ENCODE results near the gene TRIM47. TPM values are rescaled to one million over a fixed set of nuclear protein-coding genes. Genes with fewer than 3 reads are reported as not detected.

TRIM47 gene
- total RNA-seq, 2 donors from 2014 or later: 4.5 to 9.4 TPM

DNA sequence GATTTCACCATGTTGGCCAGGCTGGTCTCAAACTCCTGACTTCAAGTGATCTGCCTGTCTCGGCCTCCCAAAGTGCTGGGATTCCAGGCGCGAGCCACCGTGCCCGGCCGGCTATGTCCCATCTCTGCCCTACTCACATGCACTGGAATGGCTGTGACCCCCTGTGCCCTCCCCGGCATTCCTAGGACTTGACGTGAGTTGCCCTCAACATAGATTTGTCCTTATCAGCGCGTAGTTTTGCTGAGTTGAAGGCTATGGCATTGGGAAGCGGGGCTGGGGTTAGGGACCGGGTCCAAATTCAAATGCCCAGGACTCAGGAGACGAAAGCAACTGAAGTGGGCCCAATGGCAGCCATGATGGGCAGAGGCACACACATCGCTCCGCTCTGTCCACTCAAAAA, 40.0 kb downstream of the TRIM47 start:
- DNase-seq: no peak
- Mint-ChIP-seq H3K4me3 (no peak overlapping the region), H3K36me3 (ENCODE audit: low read depth) (peaks cover 2% of the 10 kb centered on the region), H3K27ac (peak overlapping the region; percentile 56), H3K27me3 (no peaks in the 10 kb centered on the region), H3K4me1 (peaks cover 9% of the 10 kb centered on the region)
- H3K9me3 ChIP-seq (ENCODE audit: control insufficient read depth, low read length, poor library complexity, severe bottlenecking): no peaks in the 10 kb centered on the region
- ATAC-seq: no peak

DNA sequence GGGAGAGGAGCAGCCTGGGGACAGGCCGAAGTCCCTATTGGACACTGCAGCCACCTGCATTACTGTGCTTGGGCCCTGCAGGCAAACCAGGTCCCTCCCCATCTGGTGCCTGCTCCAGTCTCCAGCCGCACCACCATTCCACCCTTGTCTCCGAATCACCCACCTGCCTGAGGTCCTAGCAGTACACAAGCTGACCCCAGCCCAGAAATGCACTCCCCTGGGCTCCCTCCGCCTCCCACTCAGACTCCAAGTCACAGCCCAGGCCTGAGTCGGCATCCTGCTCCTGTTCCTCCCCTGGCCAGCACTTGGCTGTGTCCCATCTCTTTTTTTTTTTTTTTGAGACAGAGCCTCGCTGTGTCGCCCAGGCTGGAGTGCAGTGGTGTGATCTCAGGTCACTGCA, 40.5 kb downstream of the TRIM47 start:
- Mint-ChIP-seq H3K36me3 (ENCODE audit: low read depth) (no peaks in the 10 kb centered on the region), H3K4me1 (peaks cover 15% of the 10 kb centered on the region)
- no peak for ATAC-seq

DNA sequence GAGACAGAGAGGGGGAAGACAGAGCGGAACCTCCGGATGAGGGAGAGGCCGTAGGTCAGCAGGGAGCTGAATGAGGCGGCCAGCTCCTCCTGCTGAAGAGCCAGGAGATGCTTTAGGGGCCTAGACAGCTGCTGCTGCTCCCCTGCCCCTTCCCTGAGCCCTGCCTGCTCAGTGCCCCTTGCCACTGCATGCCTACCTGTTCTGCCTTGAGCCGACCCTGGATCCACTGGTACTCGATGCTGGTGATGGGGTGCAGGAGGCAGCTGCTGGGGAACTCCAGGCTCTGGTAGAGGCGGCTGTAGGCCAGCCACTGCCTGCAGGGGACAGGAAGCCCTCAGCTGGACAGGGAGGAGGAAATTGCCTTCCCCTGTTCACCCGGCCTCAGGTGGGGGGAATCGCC, 41.8 kb downstream of the TRIM47 start:
- Mint-ChIP-seq H3K27me3 (no peaks in the 10 kb centered on the region), H3K4me3 (no peak overlapping the region), H3K27ac (peak overlapping the region; percentile 9), H3K36me3 (ENCODE audit: low read depth) (peaks cover 2% of the 10 kb centered on the region), H3K4me1 (peaks cover 19% of the 10 kb centered on the region)
- DNase-seq (no peak), ATAC-seq (no peak)
- H3K9me3 ChIP-seq (ENCODE audit: control insufficient read depth, low read length, poor library complexity, severe bottlenecking): no peaks in the 10 kb centered on the region

More for the DNA sequence above, 40.5 kb downstream of the TRIM47 start:
- no peaks in the 10 kb centered on the region for H3K9me3 ChIP-seq (ENCODE audit: control insufficient read depth, low read length, poor library complexity, severe bottlenecking)
- Mint-ChIP-seq H3K27me3 (no peaks in the 10 kb centered on the region), H3K4me3 (no peak overlapping the region), H3K27ac (no peak overlapping the region)
- DNase-seq: no peak

DNA sequence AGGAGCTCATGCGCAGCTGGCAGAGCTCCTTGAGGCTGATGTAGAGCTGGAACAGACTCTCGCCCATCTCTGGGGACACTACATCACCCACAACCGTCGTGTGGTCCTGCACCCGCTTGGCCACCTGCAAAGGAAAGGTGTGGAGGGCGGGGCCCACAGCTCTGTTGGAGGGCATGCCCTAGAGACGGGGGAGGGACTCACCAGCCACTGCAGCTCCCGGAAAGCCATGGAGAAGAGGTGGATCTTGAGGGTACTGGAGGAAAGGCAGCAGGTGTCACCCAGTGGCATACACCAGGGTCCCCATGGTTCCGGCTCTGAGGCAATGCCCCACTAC, 42.8 kb downstream of the TRIM47 start:
- Mint-ChIP-seq H3K27me3 (no peaks in the 10 kb centered on the region), H3K36me3 (ENCODE audit: low read depth) (peaks cover 2% of the 10 kb centered on the region), H3K4me3 (no peak overlapping the region), H3K27ac (peak overlapping the region; percentile 62), H3K4me1 (peaks cover 19% of the 10 kb centered on the region)
- DNase-seq: no peak
- no peak for ATAC-seq
- no peaks in the 10 kb centered on the region for H3K9me3 ChIP-seq (ENCODE audit: control insufficient read depth, low read length, poor library complexity, severe bottlenecking)

DNA sequence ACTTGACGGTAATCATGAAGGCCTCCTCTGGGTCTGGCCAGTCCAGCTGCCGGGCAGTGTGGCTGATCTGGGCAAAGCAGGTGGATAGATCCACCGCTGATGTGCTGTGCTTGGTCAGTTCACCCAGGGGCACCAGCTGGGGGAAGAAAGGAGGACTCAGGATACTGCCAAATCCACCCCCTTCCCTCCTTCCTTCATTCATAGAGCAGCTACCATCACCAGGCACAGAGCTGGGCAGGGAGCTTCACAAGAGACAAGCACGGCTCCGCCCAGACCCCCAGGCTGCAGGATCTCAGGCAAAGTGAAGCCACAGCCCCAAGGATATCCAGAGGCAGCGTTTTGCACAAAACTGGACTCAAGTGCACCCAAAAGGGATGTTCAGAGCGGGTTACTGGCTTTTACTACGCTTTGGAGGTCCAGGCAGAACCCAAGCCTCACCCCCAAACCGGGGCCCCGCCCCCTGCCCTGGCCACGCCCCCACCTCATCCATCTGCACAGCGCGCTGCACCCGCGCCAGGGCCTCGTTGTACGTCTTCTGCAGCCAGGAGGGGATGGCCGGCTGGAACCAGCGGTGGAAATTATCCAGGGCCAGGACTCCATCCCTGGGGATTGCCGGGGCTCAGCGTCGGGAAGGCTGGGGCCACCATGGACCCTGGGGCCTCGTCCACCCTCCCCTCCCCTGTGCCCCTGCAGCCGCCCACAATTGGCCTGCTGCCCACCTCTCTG, 43.3 kb downstream of the TRIM47 start:
- DNase-seq (no peak), ATAC-seq (no peak)
- no peaks in the 10 kb centered on the region for H3K27me3 Mint-ChIP-seq
- peak overlapping the region; percentile 97 for H3K27ac Mint-ChIP-seq
- H3K9me3 ChIP-seq (ENCODE audit: control insufficient read depth, low read length, poor library complexity, severe bottlenecking): no peaks in the 10 kb centered on the region
- H3K4me3 Mint-ChIP-seq: no peak overlapping the region
- peaks cover 19% of the 10 kb centered on the region for H3K4me1 Mint-ChIP-seq
- H3K36me3 Mint-ChIP-seq (ENCODE audit: low read depth): peaks cover 2% of the 10 kb centered on the region

DNA sequence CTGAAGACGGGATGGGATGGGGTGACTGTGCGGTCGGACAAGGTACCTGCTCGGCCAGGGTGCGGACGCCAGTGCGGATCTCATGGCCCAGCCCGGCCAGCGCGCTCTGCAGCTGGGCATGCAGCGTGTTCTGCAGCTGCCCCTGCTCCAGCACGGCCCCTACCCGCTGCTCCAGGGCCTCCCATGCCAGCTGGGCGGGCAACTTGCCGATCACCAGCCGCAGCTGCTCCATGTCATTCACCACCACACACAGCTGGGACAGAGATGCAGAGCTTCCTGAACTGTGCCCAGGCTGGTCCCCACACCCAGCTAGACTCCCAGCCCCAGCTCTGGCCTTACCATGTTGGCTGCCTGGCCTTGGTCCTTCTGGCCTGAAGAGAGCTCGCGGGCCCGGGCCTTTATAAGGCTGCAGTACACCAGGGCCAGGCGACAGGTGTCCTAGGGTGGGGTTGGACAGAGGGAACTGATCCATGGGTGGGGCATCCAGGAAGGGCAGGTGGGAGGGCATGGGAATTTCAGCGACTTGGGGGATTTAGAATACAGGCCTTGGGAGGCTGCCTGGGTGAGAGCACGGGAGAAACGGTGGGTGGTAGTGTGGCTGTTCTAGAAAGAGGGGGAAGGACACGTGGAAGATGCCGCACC, 44.0 kb downstream of the TRIM47 start:
- no peak for ATAC-seq
- H3K4me3 Mint-ChIP-seq: no peak overlapping the region
- peaks cover 19% of the 10 kb centered on the region for H3K4me1 Mint-ChIP-seq
- H3K36me3 Mint-ChIP-seq (ENCODE audit: low read depth): peaks cover 2% of the 10 kb centered on the region
- no peaks in the 10 kb centered on the region for H3K9me3 ChIP-seq (ENCODE audit: control insufficient read depth, low read length, poor library complexity, severe bottlenecking)
- no peaks in the 10 kb centered on the region for H3K27me3 Mint-ChIP-seq
- DNase-seq: no peak
- H3K27ac Mint-ChIP-seq: peak overlapping the region; percentile 97

DNA sequence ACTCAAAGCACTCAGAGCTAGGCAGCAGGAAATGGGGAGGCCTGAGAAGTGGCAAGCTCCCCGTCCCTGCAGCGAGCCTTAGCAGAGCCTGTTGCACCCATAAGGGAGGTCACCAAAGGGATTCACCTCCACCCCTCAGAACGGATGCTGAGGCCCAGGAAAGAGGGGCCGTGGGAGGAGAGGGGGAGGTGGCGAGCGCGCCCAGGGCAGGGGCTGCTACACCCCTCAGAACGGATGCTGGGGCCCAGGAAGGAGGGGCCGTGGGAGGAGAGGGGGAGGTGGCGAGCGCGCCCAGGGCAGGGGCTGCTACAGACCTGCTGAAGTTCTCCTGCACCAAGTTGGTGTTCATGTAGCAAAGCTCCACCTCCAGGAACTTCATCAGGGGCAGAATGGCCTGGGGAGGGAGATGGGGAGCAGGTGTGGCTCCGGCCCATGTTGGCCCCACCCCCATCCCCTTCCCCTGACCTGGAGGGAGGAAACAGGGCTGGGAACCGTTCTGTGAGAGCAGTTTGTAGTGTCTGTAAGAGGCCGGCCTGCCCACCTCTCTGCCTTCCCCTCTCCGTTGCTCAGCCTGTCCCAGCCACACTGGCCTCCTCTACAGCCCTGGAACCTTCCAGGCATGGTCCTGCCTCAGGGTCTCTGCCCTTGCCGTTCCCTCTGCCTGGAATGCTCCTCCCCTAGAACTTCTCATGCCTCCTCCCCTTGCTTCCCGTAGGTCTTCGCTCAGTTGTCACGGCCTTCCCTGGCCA, 45.6 kb downstream of the TRIM47 start:
- H3K4me3 Mint-ChIP-seq: peak overlapping the region; percentile 93

DNA sequence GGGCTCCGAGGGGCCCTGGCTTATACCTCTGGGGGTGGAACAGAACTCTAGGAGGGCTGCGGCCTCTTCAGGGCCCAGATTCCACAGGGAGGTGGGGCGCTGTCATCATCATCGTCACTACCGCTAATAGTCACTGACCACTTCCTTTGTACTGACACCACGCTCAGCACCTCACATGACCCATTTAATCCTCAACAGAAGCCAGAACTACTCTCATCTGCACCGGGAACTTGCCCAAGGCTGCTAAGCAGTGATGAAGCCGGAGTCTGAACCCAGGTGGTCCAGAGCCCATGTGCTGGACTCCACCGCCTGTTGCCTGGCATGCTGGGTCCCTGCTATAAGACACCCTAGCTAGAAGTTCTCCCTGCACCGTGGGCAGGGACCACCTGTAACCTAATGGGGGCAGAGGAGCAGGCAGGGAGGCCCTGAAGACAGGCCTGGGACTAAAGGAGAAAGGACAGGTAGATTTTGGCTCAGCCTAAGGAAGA, 46.2 kb downstream of the TRIM47 start:
- H3K9me3 ChIP-seq (ENCODE audit: control insufficient read depth, low read length, poor library complexity, severe bottlenecking): no peaks in the 10 kb centered on the region
- Mint-ChIP-seq H3K36me3 (ENCODE audit: low read depth) (peaks cover 2% of the 10 kb centered on the region), H3K27me3 (no peaks in the 10 kb centered on the region), H3K4me1 (peaks cover 21% of the 10 kb centered on the region), H3K4me3 (peak overlapping the region; percentile 93), H3K27ac (peak overlapping the region; percentile 97)
- ATAC-seq (peak; percentile 71), DNase-seq (peak in 2 of 3 donors; percentile 19 to 50)

More for the DNA sequence above, 45.6 kb downstream of the TRIM47 start:
- H3K27me3 Mint-ChIP-seq: no peaks in the 10 kb centered on the region
- DNase-seq (no peak), ATAC-seq (peak; percentile 39)
- peak overlapping the region; percentile 97 for H3K27ac Mint-ChIP-seq
- H3K9me3 ChIP-seq (ENCODE audit: control insufficient read depth, low read length, poor library complexity, severe bottlenecking): no peaks in the 10 kb centered on the region
- peaks cover 2% of the 10 kb centered on the region for H3K36me3 Mint-ChIP-seq (ENCODE audit: low read depth)
- peaks cover 21% of the 10 kb centered on the region for H3K4me1 Mint-ChIP-seq

DNA sequence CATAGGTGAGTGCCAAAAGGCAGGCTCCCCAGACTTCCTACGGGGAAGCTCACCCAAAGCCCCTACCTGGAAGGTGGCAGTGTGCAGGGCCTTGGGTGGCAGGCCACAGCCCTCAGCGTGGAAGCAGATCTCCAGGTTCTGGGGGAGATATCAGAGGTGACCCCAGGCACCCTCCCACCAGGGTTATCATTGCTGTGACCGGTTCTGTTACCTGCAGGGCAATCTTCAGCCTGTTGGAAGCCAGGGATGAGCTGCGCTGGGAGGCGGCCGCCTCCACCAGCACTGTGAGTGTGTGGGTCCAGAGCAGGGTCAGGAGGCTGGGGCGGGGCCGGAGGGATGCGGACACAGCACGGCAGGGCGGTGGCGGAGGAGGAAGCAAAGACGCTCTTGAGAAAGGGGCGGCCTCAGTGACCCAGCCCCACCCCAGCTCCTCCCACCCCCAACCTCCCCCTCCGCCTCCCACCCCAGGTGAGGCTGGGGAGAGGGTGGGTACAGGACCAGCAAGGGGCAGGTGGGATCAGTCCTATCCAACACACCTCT, 47.3 kb downstream of the TRIM47 start:
- ATAC-seq (no peak), DNase-seq (no peak)
- no peaks in the 10 kb centered on the region for H3K27me3 Mint-ChIP-seq
- H3K36me3 Mint-ChIP-seq (ENCODE audit: low read depth): peaks cover 2% of the 10 kb centered on the region
- no peak overlapping the region for H3K4me3 Mint-ChIP-seq
- H3K9me3 ChIP-seq (ENCODE audit: control insufficient read depth, low read length, poor library complexity, severe bottlenecking): no peaks in the 10 kb centered on the region
- H3K4me1 Mint-ChIP-seq: peaks cover 24% of the 10 kb centered on the region
- peak overlapping the region; percentile 67 for H3K27ac Mint-ChIP-seq

DNA sequence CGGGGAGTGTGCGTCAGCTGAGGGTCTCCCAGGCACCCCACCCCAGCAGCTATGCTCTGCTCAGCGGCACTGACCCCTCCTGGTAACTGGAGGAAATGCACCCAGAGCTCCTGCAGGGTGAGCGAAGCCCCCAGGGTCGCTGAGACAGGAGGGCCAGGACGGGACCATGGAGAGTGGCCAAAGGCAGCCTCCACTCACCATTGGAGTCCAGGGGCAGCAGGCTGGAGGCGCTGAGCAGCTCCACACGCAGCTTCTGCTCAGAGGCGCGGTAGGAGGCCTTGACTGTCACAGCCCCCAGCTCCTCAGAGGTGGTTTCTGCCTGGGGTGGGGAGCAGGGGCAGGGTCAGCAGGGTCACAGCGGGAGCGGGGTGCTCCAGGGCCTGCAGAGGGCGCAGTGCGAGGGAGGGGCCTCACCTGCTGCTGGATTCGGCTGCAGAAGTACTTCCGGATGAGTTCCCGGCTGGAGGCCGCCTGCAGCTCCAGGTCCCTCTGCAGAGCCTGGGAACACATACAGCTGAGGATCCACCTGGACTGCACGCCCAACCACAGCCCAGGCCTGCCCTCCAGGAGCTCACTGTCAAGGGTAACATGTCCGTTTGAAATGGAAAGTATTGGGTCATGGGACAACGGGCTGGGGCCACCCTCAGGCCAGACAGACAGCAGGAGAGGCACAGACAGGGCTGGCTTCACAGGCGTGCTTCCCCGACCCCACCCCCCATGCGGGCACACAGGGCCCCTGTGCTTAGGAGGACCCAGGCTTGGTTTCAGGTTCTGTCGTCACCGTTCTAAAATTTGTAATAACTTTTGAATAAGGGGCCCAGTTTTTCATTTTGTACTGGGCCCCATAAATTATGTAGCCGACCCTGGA, 48.0 kb downstream of the TRIM47 start:
- H3K27me3 Mint-ChIP-seq: no peaks in the 10 kb centered on the region
- DNase-seq (no peak), ATAC-seq (no peak)
- no peak overlapping the region for H3K4me3 Mint-ChIP-seq
- H3K36me3 Mint-ChIP-seq (ENCODE audit: low read depth): peaks cover 2% of the 10 kb centered on the region
- peaks cover 25% of the 10 kb centered on the region for H3K4me1 Mint-ChIP-seq
- H3K9me3 ChIP-seq (ENCODE audit: control insufficient read depth, low read length, poor library complexity, severe bottlenecking): no peaks in the 10 kb centered on the region
- H3K27ac Mint-ChIP-seq: peak overlapping the region; percentile 67

DNA sequence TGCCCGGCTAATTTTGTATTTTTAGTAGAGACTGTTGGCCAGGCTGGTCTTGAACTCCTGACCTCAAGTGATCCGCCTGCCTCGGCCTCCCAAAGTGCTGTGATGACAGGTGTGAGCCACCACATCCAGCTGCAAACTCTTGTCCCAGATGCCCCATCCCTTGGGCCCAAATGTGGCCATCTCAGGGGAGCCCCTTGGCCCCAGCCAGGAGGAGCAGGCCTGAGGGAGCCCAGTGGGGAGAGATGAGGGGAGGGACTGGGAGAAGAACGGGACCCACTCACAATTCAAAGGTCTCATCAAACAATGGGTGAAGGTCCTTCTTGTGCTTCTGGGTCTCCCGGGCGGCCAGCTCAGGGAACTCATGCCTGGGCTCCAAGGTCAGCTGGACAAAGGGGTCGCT, 48.6 kb downstream of the TRIM47 start:
- H3K9me3 ChIP-seq (ENCODE audit: control insufficient read depth, low read length, poor library complexity, severe bottlenecking): no peaks in the 10 kb centered on the region
- Mint-ChIP-seq H3K27me3 (no peaks in the 10 kb centered on the region), H3K4me3 (no peak overlapping the region), H3K27ac (peak overlapping the region; percentile 67), H3K4me1 (peaks cover 26% of the 10 kb centered on the region), H3K36me3 (ENCODE audit: low read depth) (peaks cover 2% of the 10 kb centered on the region)
- ATAC-seq (no peak), DNase-seq (no peak)

DNA sequence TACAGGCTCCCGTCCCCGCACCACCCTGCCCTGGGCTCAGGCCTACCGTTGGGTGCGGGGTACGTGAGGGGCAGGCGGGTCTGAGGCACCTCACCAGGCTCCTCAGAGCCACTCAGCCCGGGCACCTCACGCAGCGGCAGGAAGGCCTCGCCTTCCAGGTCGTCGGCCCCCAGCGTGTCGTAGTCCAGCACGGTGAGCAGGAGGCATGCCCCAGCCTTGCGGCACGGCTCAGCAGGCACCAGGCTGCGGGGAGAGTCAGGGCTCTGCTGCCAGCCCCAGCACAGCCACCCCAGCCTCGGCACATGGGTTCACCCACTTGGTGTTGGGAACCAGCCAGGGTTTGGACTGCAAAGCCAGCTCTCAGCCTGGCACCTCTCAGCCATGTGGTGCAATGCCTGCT, 49.6 kb downstream of the TRIM47 start:
- H3K9me3 ChIP-seq (ENCODE audit: control insufficient read depth, low read length, poor library complexity, severe bottlenecking): no peaks in the 10 kb centered on the region
- Mint-ChIP-seq H3K4me1 (peaks cover 22% of the 10 kb centered on the region), H3K4me3 (no peak overlapping the region), H3K27me3 (no peaks in the 10 kb centered on the region), H3K27ac (no peak overlapping the region), H3K36me3 (ENCODE audit: low read depth) (peaks cover 2% of the 10 kb centered on the region)
- DNase-seq: no peak
- ATAC-seq: no peak
